Testis (tissue), 2 donors: ENCODE data around the gene GAREM2.

ENCODE experiments used
- CTCF ChIP-seq, 3 experiments: fragments of 450-650 bp in 2 of 3; fragments of 200-600 bp in 1 of 3; sonication (generic) in 1 of 3; IDR thresholded peaks; one replicate each; pipeline ENCODE4 v1.5.1; 2016 to 2019; ENCODE audit warnings: antibody characterized with exemption in 3 of 3, mild to moderate bottlenecking in 2 of 3, moderate library complexity in 1 of 3
- POLR2A ChIP-seq: fragments of 450-650 bp; IDR thresholded peaks from one replicate; pipeline ENCODE4 v1.6.1; 2017; ENCODE audit warnings: antibody characterized with exemption, mild to moderate bottlenecking, moderate library complexity

- no peak for TF ChIP-seq CTCF (IDR thresholded peaks at IDR 0.05)
- no peak for TF ChIP-seq POLR2A
These were observed 22.4 kb downstream of the GAREM2 start for GRCh38 chr2:26195040-26195984.
